K562 (cell line): Measurements from ENCODE around the gene YBX2. TPM values are rescaled to one million over a fixed set of nuclear protein-coding genes. Genes with fewer than 3 reads are reported as not detected.
A peak's percentile ranks its signal among the peaks of the same experiment; 100 is the strongest.
"Not testable (repeated sequence)": the region's sequence is repeated elsewhere in the genome, so short reads cannot be mapped to it uniquely, and the experiment has no call there.

Experiments used
- ATAC-seq: fragments of 200-7000 bp; cut with Tn5 transposase; 3 replicates; pipeline ENCODE4 v1.9.1; 2020; ENCODE audit warnings: moderate library complexity
- BruUV-seq: library from RNA; stranded (reverse); fragments of 400-500 nt; replicated peaks from 2 replicates; lab custom pipeline; 2021; lab: Mats Ljungman, UMichigan
- CTCF ChIA-PET: fragments of 300-600 bp; formaldehyde crosslinking; extraction: SDS; loops from one replicate; lab custom pipeline; 2021; ENCODE audit warnings: low intra/inter-chr PET ratio; lab: Yijun Ruan, JAX
- POLR2A ChIA-PET: fragments of 300-600, 350-650 bp; sonication (Branson Sonifier 250); formaldehyde crosslinking; extraction: SDS; loops from one replicate; lab custom pipeline; 2021; ENCODE audit warnings: antibody characterized with exemption, inconsistent platforms; lab: Yijun Ruan, JAX
- DNase-seq, 4 experiments: peaks; one replicate each; pipeline versions ENCODE4 v3.0.0 to v3.0.0-alpha.2; 2011 to 2018; ENCODE audit warnings: low spot score in 3 of 4, mixed read lengths in 3 of 4; ENCODE audit errors: extremely low read depth in 1 of 4
- FAIRE-seq: peaks from 2 replicates; lab custom pipeline; 2011; peaks lifted over from hg19 to GRCh38; lab: Jason Lieb, UNC
- H2AFZ ChIP-seq: 2 replicates; pipeline ENCODE4 v1.6.0; 2011; ENCODE audit warnings: low read depth, low read length, control low read depth, inconsistent platforms
- H3K27ac ChIP-seq: fragments of 200-600 bp; 3 replicates; pipeline ENCODE4 v1.8.0; 2011; ENCODE audit warnings: low read depth, mild to moderate bottlenecking, control low read depth, inconsistent platforms, low read length, moderate library complexity, mixed read lengths; ENCODE audit errors: extremely low read depth
- H3K27me3 ChIP-seq, 2 experiments: fragments of 300-600 bp in 1 of 2; 2 replicates in 1 of 2; 3 replicates in 1 of 2; pipeline versions ENCODE4 v1.6.0 to v1.8.0; 2011; ENCODE audit warnings: inconsistent platforms in 2 of 2, low read length in 2 of 2, mild to moderate bottlenecking in 1 of 2, mixed read lengths in 1 of 2, moderate library complexity in 1 of 2; ENCODE audit not compliant: control insufficient read depth in 2 of 2, insufficient read depth in 2 of 2
- H3K36me3 ChIP-seq: fragments of 300-600 bp; 3 replicates; pipeline ENCODE4 v1.8.0; 2011; ENCODE audit warnings: mild to moderate bottlenecking, low read length, inconsistent platforms; ENCODE audit not compliant: control insufficient read depth, insufficient read depth
- H3K4me1 ChIP-seq, 2 experiments: fragments of 200-600 bp in 1 of 2; replicated peaks in 1 of 2; 2 replicates in 1 of 2; 3 replicates in 1 of 2; pipeline versions ENCODE4 v1.5.1 to v1.8.0; 2011; ENCODE audit warnings: inconsistent platforms in 2 of 2, low read length in 2 of 2, mild to moderate bottlenecking in 1 of 2, mixed read lengths in 1 of 2, moderate library complexity in 1 of 2; ENCODE audit not compliant: control insufficient read depth in 2 of 2, insufficient read depth in 2 of 2
- H3K4me2 ChIP-seq: 2 replicates; pipeline ENCODE4 v1.6.1; 2011; ENCODE audit warnings: low read length, control low read depth, inconsistent platforms, mixed read lengths; ENCODE audit not compliant: insufficient read depth
- H3K4me3 ChIP-seq: fragments of 200-600 bp; sonication (generic), shearing (Covaris generic); 2 replicates; pipeline ENCODE4 v1.5.1; 2016; ENCODE audit warnings: control low read depth, inconsistent platforms
- H3K79me2 ChIP-seq: fragments of 200-600 bp; 3 replicates; pipeline ENCODE4 v1.8.0; 2011; ENCODE audit warnings: low read length, inconsistent platforms; ENCODE audit not compliant: control insufficient read depth, insufficient read depth
- H3K9ac ChIP-seq, 2 experiments: 2 replicates each; pipeline versions ENCODE4 v1.6.0 to v1.6.1; 2011; ENCODE audit warnings: low read depth in 2 of 2, low read length in 2 of 2, control low read depth in 1 of 2, inconsistent platforms in 1 of 2, mild to moderate bottlenecking in 1 of 2, mixed read lengths in 1 of 2; ENCODE audit not compliant: insufficient read depth in 1 of 2
- H3K9me1 ChIP-seq: one replicate; pipeline ENCODE4 v1.6.0; 2011; ENCODE audit warnings: inconsistent platforms, mild to moderate bottlenecking, low read length, moderate library complexity; ENCODE audit not compliant: control insufficient read depth, insufficient read depth
- H3K9me3 ChIP-seq: replicated peaks from 2 replicates; pipeline ENCODE4 v1.5.1; 2011; ENCODE audit warnings: low read depth, low read length, inconsistent platforms; ENCODE audit not compliant: control insufficient read depth, insufficient read depth
- H4K20me1 ChIP-seq: replicated peaks from 2 replicates; pipeline ENCODE4 v1.6.1; 2011; ENCODE audit warnings: low read length, inconsistent platforms, mixed read lengths; ENCODE audit not compliant: control insufficient read depth, insufficient read depth
- ATF3 ChIP-seq, 2 experiments: fragments of 450-650 bp in 1 of 2; sonication (generic) in 1 of 2; formaldehyde crosslinking in 1 of 2; IDR thresholded peaks in 1 of 2; conservative IDR thresholded peaks in 1 of 2; 2 replicates each; pipeline versions ENCODE4 v1.6.1 to v1.8.1; 2016 to 2023; ENCODE audit warnings: mild to moderate bottlenecking in 2 of 2, moderate library complexity in 2 of 2, inconsistent platforms in 1 of 2, missing genetic modification reagents in 1 of 2
- MEF2A ChIP-seq: IDR thresholded peaks from 2 replicates; pipeline ENCODE4 v1.6.1; 2011; ENCODE audit warnings: low read depth, mild to moderate bottlenecking, low read length, moderate library complexity; ENCODE audit not compliant: control insufficient read depth
- ZNF316 ChIP-seq: fragments of 450-650 bp; IDR thresholded peaks from 2 replicates; pipeline ENCODE4 v1.6.1; 2016
- WGBS: fragments of 100-300 bp; shearing (Covaris generic); methylation state at CpG from one replicate; pipeline ENCODE4 v1.1.6; 2016; ENCODE audit warnings: low coverage, mixed read lengths; ENCODE audit not compliant: insufficient coverage; ENCODE audit errors: missing lambda C conversion rate; 5-methylcytosine and 5-hydroxymethylcytosine counted together
- in situ Hi-C: fragments of 300-500 bp; cut with MboI; formaldehyde crosslinking; loops from 4 replicates; pipeline ENCODE4 v1.15.0; 2018; ENCODE audit warnings: inconsistent platforms, mixed read lengths
- intact Hi-C: fragments of 100-400 bp; cut with micrococcal nuclease; formaldehyde crosslinking; loops from 2 replicates; pipeline ENCODE4 v1.14.2; 2022
- polyA plus RNA-seq, 8 experiments: library from polyadenylated mRNA; depleted of rRNA in 4 of 8; stranded (reverse) in 5 of 8; unstranded in 3 of 8; fragments of >200 nt; fragmentation: Nextera tagmentation in 2 of 8; fragmentation: Illumina TruSeq in 1 of 8; extraction: Ambion mirVana in 2 of 8; extraction: Trizol in 1 of 8; gene quantifications; 2 replicates each; pipeline versions ENCODE4 v1.2.1 to v1.2.3, GENCODE V29; 2011 to 2014; ENCODE audit warnings: inconsistent platforms in 1 of 8, missing spikeins in 1 of 8
- total RNA-seq, 7 experiments: library from RNA; depleted of rRNA in 6 of 7; stranded (reverse); fragments of >200 nt in 6 of 7; fragmentation: Illumina TruSeq in 2 of 7; extraction: Trizol in 2 of 7; gene quantifications; 2 replicates each; pipeline versions ENCODE4 v1.2.1 to v1.2.3, GENCODE V29; 2011 to 2021; ENCODE audit warnings: low replicate concordance in 1 of 7

Gene YBX2
- total and polyA plus RNA-seq, 9 of the 15 experiments (the other 6 are each of a cell fraction or from before 2014, with no cell fraction given): 0.03 to 0.59 (median 0.27) TPM; not detected in 6

- Histone ChIP-seq H3K27ac (no peak overlapping the region), H3K4me2 (no peak overlapping the region), H3K79me2 (no peaks in the 10 kb centered on the region), H3K27me3 (no peaks in the 10 kb centered on the region), H3K4me1 (peaks cover 0 to 22% of the 10 kb centered on the region in 2 experiments; a peak in 2 of 5 replicates), H4K20me1 (no peaks in the 10 kb centered on the region), H3K9ac (no peak overlapping the region), H3K9me3 (no peaks in the 10 kb centered on the region), H3K9me1 (no peaks in the 10 kb centered on the region), H2AFZ (no peak overlapping the region), H3K36me3 (no peaks in the 10 kb centered on the region), H3K4me3 (no peak overlapping the region)
- no peak for ATAC-seq
- TF ChIP-seq ATF3 (IDR thresholded peaks at IDR 0.05): no peak
- no peak for TF ChIP-seq ATF3 (CRISPR knock-in tag; conservative IDR thresholded peaks at IDR 0.05)
- peak; percentile 9; the same call in 1 of the 2 replicates for TF ChIP-seq ZNF316
- no peak for TF ChIP-seq MEF2A
- ChIA-PET CTCF (no interaction called here), POLR2A (no interaction called here)
- no peak for DNase-seq
- 42% methylated on average over 2 of the region's 2 CpGs for WGBS
- in situ Hi-C loops: loop anchor here (5.0 kb wide), 1 partner anchor 58 kb away; the partner anchor contains the start of gene SLC2A4
- intact Hi-C loops: no loop called here
- BruUV-seq: no TSS peak
- FAIRE-seq: no peak
These were observed 45.7 kb upstream of the YBX2 start for GRCh38 chr17:7340179-7340578.

- H3K9me3 ChIP-seq, H3K4me3 ChIP-seq, intact Hi-C loops, H3K9me1 ChIP-seq, H3K79me2 ChIP-seq, H3K27ac ChIP-seq, H4K20me1 ChIP-seq, FAIRE-seq, ATAC-seq, H3K27me3 ChIP-seq, H2AFZ ChIP-seq, CTCF ChIA-PET, H3K4me2 ChIP-seq, H3K36me3 ChIP-seq, DNase-seq, H3K9ac ChIP-seq, BruUV-seq: not testable (repeated sequence)
- POLR2A ChIA-PET: interaction anchor here (0.7 to 2.8 kb wide), 4 partner anchors 12 to 237 kb away, joined by 3 to 15 read pairs (median 4); no protein-coding TSS in a partner anchor
- peaks cover 4 to 20% of the 10 kb centered on the region in 2 experiments; a peak in 3 of 5 replicates for H3K4me1 ChIP-seq
- WGBS: 69% methylated on average over 6 of the region's 7 CpGs
- in situ Hi-C loops: loop anchor here (10.0 kb wide), 1 partner anchor 293 kb away; the partner anchor contains the start of gene SLC16A11
These were observed 43.2 kb upstream of the YBX2 start for GRCh38 chr17:7337600-7337999.
